LNCAP (cell line): ENCODE results near the gene ST14.

Source experiments
- TF ChIP-seq, protein P1 (sequence below): fragments of 450-650 bp; IDR thresholded peaks from 2 replicates; pipeline ENCODE4 v1.5.1; 2017; ENCODE audit warnings: mild to moderate bottlenecking

The ST14 gene

DNA sequence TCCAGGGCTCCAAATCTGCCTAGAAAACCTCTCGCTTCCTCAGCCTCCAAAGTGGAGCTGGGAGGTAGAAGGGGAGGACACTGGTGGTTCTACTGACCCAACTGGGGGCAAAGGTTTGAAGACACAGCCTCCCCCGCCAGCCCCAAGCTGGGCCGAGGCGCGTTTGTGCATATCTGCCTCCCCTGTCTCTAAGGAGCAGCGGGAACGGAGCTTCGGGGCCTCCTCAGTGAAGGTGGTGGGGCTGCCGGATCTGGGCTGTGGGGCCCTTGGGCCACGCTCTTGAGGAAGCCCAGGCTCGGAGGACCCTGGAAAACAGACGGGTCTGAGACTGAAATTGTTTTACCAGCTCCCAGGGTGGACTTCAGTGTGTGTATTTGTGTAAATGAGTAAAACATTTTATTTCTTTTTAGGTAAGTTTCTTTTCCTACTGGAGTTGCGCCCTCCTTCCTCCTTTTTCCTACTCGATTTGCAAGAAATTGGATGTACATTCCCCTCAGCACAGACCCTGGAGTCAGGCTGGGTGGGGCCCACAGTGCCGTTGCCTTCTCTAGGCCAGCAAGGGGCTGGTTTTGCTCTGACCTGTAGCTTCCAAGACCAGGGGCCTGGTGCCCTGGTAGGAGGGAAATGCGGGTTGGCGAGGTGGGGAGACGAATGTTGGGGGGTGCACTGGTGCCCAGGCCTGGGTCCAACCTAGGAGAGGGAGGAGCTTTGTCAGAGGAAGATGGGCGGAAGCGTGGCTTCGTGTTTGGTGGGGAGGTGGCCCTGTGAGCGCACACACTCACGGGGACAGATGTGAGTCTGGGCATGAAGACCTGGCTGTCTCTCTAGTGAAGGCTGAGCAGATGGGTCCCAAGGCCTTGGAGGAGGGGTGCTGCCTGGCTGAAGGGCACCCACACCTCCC lies 50.6 kb downstream of the ST14 start:
- TF ChIP-seq, protein P1, sequence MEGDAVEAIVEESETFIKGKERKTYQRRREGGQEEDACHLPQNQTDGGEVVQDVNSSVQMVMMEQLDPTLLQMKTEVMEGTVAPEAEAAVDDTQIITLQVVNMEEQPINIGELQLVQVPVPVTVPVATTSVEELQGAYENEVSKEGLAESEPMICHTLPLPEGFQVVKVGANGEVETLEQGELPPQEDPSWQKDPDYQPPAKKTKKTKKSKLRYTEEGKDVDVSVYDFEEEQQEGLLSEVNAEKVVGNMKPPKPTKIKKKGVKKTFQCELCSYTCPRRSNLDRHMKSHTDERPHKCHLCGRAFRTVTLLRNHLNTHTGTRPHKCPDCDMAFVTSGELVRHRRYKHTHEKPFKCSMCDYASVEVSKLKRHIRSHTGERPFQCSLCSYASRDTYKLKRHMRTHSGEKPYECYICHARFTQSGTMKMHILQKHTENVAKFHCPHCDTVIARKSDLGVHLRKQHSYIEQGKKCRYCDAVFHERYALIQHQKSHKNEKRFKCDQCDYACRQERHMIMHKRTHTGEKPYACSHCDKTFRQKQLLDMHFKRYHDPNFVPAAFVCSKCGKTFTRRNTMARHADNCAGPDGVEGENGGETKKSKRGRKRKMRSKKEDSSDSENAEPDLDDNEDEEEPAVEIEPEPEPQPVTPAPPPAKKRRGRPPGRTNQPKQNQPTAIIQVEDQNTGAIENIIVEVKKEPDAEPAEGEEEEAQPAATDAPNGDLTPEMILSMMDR, result no peak

DNA sequence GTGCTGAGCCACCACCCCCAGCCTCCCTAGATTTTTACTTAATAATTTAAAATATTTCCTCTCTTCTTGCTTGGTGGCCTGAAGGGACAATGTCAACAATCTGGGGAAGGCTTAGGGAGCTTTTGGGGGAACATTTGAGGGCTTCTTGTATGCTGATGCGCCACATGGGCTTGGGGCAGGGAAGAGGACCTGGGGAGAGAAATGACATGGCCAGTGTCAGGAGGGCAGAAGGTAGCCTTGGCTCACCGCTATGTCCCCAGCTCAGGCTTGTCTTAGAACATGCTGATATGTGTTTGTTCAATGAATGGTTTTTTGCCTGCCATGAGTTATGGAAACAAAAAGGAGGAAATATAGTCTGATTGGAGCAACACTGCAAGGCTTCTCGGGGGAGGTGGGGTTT lies 51.6 kb downstream of the ST14 start:
- TF ChIP-seq, protein P1, result no peak

DNA sequence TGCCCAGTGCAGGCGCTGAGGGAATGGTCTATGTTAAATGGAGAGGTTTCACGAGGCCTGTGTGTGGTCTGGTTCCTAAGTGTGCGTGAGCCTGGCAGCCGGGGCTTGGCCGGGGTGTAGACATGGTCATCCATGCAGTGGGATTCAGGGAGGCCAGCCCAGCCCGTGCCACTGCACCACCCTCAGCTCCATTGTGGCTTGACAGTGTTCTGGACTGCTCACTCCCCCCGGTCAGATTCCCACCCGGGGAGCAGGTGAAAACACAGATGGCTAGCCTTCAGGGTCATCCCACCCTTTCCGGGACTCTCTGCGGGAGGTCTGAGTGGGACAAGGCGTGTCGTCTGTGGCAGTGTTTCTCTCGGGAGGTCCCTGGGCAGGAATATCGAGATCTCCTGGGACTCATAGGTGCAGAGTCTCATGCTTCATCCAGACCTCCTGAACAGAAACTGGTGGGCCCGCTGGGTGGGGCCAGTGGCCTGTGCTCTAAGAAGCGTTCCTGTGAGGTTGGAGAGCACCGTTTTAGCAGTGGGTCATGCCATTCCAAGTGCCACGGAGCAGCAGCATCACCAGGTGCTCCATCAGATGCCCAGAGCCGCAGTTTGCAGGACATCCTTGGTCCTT lies 52.3 kb downstream of the ST14 start:
- TF ChIP-seq, protein P1, result no peak

DNA sequence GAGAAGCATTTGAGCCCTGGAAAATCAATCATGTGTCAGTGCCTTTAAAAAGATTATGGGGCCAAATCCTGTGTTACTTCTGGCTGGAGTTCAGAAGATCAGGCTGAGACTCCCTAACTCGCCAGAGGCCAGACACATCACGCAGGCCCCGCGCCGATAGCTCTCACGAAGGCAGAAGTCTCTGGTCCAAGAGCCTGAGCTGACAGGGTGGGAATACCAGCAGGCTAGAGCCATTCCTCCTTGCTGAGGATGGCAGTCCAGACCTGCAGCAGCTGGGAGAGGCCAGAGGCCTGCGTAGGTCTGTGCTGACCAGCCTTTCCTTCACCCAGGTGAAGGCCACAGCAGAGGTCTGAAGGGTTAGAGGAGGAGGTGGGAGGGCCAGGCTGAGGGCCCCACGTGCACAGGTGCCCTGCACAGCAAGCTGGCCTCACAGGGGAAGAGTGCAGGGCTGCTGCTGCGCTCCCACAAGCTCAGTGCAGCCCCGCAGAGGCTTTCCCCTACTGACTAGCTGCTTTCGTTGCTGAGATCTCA lies 52.9 kb downstream of the ST14 start:
- TF ChIP-seq, protein P1, result no peak

DNA sequence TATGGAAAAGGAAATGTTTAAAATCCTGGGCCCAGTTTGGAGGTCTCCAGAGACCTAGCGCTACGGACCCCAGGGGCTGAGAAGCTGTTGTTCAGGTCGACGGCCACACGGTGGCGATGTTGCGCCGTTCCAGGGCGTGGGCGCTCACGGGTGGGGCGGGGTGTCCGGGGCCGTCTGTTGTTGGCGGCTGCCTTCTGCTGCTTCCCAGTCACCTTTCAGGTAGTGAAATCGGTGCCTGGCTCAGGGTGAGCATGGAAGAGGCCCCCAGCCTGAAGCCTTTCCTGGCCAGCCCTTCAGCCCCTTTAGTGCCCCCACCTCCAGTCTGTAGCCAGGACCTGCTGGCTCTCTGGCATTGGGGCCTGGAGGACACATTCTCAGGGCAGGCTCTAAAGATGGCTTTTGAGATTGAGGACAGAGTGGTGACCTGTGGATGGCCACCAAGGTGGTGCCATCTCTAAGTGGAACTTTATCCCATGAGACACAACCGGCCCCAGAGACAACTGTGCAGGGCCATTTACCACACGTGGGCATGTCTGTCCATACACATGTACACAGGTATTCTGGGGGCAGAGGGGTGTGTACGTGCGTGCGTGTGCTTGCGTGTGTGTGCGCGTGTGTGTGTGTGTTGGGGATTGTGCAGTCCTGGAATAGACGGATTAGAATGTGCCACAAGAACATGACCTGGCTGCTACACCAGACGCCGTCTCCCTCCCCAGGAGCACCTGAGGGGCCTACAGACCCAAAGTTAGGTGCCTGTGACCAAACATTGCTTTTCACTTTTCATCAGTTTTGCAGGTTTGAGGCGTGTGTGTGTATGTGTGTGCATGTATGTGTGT lies 53.8 kb downstream of the ST14 start:
- TF ChIP-seq, protein P1, result peak; percentile 88

DNA sequence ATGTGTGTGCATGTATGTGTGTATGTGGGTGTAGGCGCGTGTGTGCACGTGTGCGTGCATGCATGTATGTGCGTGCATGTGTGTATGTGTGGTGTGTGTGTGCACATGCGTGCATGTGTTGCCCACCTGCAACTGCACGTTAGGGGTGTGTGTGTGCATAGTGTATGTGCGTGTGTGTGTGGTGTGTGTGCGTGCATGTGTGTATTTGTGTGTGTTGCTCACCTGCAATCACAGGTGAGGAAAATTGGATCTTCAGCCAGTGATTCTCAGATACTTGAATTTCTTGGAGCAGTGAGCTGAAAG lies 54.3 kb downstream of the ST14 start:
- TF ChIP-seq, protein P1, result no peak

DNA sequence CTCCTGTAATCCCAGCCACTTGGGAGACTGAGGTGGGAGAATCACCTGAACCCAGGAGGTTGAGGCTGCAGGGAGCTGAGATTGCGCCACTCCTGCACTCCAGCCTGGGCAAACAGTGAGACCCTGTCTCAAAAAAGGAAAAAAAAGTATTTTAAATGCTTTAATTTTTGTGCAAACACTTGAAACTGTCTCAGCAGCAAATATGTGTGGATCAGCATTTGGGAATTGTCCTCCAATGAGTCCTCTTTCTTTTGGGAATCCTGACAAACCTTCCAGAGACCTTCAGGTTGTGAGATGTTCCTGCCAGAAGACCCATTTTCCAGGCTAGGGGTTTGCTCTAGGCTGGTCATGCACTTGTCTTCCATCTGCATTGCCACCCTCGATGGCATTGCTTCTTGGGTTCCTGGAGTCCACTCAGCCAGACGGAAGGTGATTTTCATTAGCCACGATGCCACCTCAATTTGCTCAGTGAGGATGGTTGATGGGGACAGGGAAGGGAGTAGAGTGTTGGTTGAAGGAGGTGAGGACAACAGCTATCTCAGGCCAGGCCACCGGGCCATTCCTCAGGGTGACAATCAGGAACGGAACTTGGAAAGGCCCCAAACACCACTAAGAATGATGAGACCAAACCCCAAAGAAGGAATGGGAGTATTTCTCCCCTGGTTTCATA lies 55.4 kb downstream of the ST14 start:
- TF ChIP-seq, protein P1, result no peak
